Amniotic epithelial cell (primary cell): Measurements from ENCODE around the gene VRK3.

Source experiments
- DNase-seq: peaks from one replicate; pipeline ENCODE4 v3.0.0-alpha.2; 2010; ENCODE audit warnings: low read depth

VRK3 gene

DNA sequence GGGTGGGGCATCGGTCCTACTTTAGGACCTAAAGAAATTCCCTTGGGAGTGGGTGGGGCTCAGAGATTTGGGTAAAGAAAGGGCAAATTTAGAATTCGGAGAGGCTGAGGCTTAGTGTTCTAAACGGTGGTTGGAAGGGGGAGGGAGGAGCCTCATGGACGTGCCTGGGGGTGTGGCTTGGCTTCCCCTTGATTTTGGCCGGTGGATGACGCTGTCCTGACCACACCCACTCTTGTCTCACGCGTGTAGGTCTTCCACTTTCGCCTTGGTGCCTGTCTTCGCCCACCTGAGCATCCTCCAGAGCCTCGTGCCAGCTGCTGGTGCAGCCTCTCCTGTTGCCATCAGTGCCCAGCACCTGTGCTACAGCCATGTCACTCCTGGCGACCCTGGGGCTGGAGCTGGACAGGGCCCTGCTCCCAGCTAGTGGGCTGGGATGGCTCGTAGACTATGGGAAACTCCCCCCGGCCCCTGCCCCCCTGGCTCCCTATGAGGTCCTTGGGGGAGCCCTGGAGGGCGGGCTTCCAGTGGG lies 94.6 kb downstream of the VRK3 start:
- DNase-seq = no peak

DNA sequence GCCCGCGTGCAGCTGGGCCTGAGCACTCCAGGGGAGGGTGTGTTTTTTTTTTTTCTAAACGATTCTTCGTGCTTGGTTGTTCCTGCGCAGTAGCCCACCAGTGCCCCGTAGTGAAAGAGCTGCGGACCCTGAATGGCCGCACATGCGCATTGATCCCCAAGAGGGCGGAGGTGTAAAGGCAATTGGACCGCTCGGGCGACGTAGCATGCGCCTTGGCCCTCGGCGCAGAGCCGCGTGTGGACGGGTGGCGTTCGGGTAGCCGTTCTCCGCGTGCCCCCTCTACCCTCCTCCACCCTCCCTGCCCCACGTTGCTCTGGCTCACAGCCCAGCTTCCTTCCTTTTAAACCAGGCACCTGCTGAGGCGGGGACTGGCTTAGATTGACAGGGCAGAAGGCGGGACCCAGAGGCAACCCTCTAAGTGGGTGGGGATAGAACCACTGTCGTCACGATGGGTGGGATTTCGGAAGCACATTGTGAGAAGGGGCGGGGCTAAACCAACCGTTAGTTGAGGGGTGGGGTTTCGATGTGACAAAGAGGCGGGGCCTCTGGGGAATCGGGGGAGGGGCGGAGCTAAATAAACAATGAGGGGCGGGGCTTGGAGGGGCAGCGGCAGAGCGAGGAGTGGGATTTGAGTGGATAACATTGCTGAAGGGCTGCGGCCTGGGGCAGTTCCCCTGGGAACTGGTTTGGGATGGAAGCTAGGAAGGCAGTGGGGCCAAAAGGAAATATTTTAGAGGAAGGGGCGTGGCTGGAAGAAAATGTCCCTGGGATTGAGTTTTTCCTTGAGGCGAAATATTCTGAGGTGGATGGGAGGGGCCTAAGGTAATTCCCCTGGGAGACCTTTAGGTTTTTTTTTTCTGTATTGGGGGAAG lies 95.3 kb downstream of the VRK3 start:
- DNase-seq = peak; percentile 96

DNA sequence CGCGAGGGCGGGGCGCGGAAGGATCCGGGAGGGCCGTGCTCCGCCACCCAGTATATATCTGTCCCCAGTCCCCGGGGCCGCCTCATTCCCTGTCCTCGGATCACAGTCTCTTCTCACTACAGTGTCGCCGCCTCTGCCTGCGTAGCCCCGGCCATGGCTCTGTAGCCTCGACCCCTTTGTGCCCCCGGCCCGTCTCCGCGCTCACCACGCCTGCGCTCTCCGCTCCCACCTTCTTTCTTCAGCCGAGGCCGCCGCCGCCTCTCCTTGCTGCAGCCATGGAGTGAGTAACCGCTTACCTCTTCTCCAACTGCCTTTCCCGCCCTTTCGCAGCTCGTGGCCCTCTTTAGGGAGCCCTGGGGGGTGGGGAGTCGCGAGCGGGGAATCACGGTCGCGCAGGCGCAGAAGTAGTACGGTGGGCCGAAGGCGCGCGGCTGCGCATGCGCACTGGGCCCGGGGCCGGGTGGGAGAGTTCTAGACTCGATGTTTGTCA lies 96.0 kb downstream of the VRK3 start, which contains the start of the genes ATF5 and NUP62:
Gene ATF5, plus strand, starts transcription at position 85 of the 490 bp plus-strand sequence. CDS start 1,646 bp downstream, outside the sequence.
Gene NUP62, minus strand, starts transcription at position 384 of the 490 bp plus-strand sequence. CDS start 19,697 bp downstream, outside the sequence.
- DNase-seq = peak; percentile 65

DNA sequence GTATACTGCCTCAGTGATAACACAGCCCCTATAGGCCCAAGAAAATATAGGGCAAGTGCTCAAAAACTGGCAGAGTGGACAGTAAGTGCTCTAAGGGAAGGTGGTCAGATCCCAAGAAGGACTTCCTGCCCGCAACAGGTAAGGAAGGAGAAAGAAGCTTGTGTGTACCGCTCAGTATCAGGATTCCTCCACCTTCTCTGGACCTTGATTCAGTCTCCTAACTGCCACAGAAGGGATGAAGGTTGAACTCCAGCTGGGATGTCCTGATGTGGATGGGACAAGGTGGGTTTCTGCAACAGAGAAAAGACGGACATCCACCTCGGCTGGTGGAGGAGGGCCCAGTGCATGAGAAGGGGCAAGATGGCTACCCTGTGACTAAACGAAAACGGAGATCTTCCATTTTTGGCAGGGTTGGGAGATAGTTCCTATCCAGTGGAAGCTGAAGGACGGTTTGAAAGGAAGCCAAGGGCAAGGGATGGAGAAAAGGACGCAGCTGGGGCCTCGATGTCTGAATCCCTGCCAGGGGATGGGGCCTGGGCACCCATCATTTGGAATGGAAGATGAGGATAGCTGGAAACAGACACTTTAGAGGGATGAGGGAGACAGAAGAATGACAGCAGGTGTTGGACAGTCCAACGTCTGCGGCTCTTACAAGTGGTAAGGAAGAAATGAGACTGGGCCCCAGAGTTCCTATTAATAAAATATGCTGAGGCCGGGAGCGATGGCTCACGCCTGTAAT lies 97.5 kb downstream of the VRK3 start:
- no peak for DNase-seq

DNA sequence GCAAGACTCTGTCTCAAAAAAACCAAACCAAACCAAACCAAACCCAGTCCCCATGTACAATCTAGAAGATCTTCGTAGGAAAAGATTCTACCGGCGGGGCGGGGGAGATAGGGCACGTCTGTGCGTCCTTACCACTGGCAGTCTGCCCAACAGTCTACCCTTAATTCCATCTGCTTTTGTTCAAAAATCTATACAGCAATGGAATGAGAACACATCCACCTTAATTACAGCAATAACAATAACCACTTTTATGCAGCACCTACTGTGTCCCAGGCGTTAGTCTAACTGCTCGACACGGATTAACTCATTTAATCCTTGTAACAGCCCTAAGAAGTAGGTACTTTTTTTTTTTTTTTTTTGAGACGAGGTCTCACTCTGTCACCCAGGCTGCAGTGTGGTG lies 98.7 kb downstream of the VRK3 start:
- DNase-seq = no peak
